Mesenchymal stem cell (in vitro differentiated cells and primary cell): ENCODE results near the gene DENND5A.
A peak's percentile ranks its signal among the peaks of the same experiment; 100 is the strongest.
"Not testable (repeated sequence)": the region's sequence is repeated elsewhere in the genome, so short reads cannot be mapped to it uniquely, and the experiment has no call there.

Experiments used
- DNase-seq: peaks from one replicate; pipeline ENCODE4 v3.0.0-alpha.2; 2013
- H2AFZ ChIP-seq: one replicate; pipeline ENCODE4 v1.6.1; 2013; ENCODE audit warnings: low read depth, mild to moderate bottlenecking, control low read depth, inconsistent platforms, low read length, moderate library complexity
- H2AK5ac ChIP-seq: 2 replicates; pipeline ENCODE4 v1.6.1; 2013; ENCODE audit warnings: low read length, moderate library complexity, mild to moderate bottlenecking, inconsistent platforms; ENCODE audit not compliant: severe bottlenecking
- H2BK120ac ChIP-seq: one replicate; pipeline ENCODE4 v1.6.1; 2013; ENCODE audit warnings: low read depth, mild to moderate bottlenecking, inconsistent platforms, low read length, moderate library complexity
- H2BK12ac ChIP-seq, 2 experiments: one replicate each; pipeline ENCODE4 v1.6.1; 2013; ENCODE audit warnings: inconsistent platforms in 2 of 2, low read length in 2 of 2, mild to moderate bottlenecking in 2 of 2, moderate library complexity in 2 of 2, control low read depth in 1 of 2
- H2BK15ac ChIP-seq: one replicate; pipeline ENCODE4 v1.6.1; 2013; ENCODE audit warnings: mild to moderate bottlenecking, low read depth, inconsistent platforms; ENCODE audit not compliant: poor library complexity, severe bottlenecking
- H2BK5ac ChIP-seq: 2 replicates; pipeline ENCODE4 v1.6.1; 2013; ENCODE audit warnings: low read depth, mild to moderate bottlenecking, low read length, control low read depth, inconsistent platforms; ENCODE audit not compliant: poor library complexity, severe bottlenecking
- H3K14ac ChIP-seq, 2 experiments: one replicate each; pipeline ENCODE4 v1.6.1; 2013; ENCODE audit warnings: inconsistent platforms in 2 of 2, low read length in 2 of 2, control low read depth in 1 of 2, mild to moderate bottlenecking in 1 of 2, moderate library complexity in 1 of 2
- H3K18ac ChIP-seq, 2 experiments: one replicate each; pipeline ENCODE4 v1.6.1; 2013; ENCODE audit warnings: inconsistent platforms in 2 of 2, low read length in 2 of 2, control low read depth in 1 of 2, low read depth in 1 of 2, mild to moderate bottlenecking in 1 of 2
- H3K23ac ChIP-seq, 2 experiments: one replicate each; pipeline ENCODE4 v1.6.1; 2013; ENCODE audit warnings: inconsistent platforms in 2 of 2, low read length in 2 of 2, mild to moderate bottlenecking in 2 of 2, moderate library complexity in 2 of 2, control low read depth in 1 of 2
- H3K27ac ChIP-seq: 2 replicates; pipeline ENCODE4 v1.5.1; 2013; ENCODE audit warnings: mild to moderate bottlenecking, moderate library complexity, low read length, control low read depth, inconsistent platforms; ENCODE audit not compliant: poor library complexity, severe bottlenecking
- H3K27me3 ChIP-seq, 2 experiments: 2 replicates each; pipeline versions ENCODE4 v1.6.1 to v1.7.0; 2013; ENCODE audit warnings: low read length in 2 of 2, mild to moderate bottlenecking in 2 of 2, moderate library complexity in 2 of 2, control low read depth in 1 of 2, inconsistent platforms in 1 of 2; ENCODE audit not compliant: control insufficient read depth in 1 of 2, insufficient read depth in 1 of 2
- H3K36me3 ChIP-seq, 2 experiments: 2 replicates each; pipeline versions ENCODE4 v1.6.1 to v1.7.0; 2013; ENCODE audit warnings: low read length in 2 of 2, control low read depth in 1 of 2, inconsistent platforms in 1 of 2, low read depth in 1 of 2, mild to moderate bottlenecking in 1 of 2; ENCODE audit not compliant: insufficient read depth in 2 of 2, control insufficient read depth in 1 of 2
- H3K4ac ChIP-seq, 2 experiments: one replicate each; pipeline ENCODE4 v1.6.1; 2013; ENCODE audit warnings: inconsistent platforms in 2 of 2, low read length in 2 of 2, mild to moderate bottlenecking in 2 of 2, moderate library complexity in 2 of 2, control low read depth in 1 of 2, low read depth in 1 of 2
- H3K4me1 ChIP-seq: 2 replicates; pipeline ENCODE4 v1.6.1; 2013; ENCODE audit warnings: low read depth, low read length, control low read depth; ENCODE audit not compliant: control insufficient read depth, insufficient read depth
- H3K4me2 ChIP-seq: 2 replicates; pipeline ENCODE4 v1.6.1; 2013; ENCODE audit warnings: low read length, mild to moderate bottlenecking, inconsistent platforms; ENCODE audit not compliant: poor library complexity, severe bottlenecking
- H3K4me3 ChIP-seq, 2 experiments: 2 replicates each; pipeline versions ENCODE4 v1.5.1 to v1.7.0; 2013; ENCODE audit warnings: low read length in 2 of 2, mild to moderate bottlenecking in 2 of 2, control low read depth in 1 of 2, low read depth in 1 of 2; ENCODE audit not compliant: insufficient read depth in 1 of 2
- H3K79me1 ChIP-seq: replicated peaks from 2 replicates; pipeline ENCODE4 v1.6.1; 2013; ENCODE audit warnings: mild to moderate bottlenecking, control low read depth, low read length, inconsistent platforms; ENCODE audit not compliant: poor library complexity, severe bottlenecking
- H3K9ac ChIP-seq: 2 replicates; pipeline ENCODE4 v1.7.0; 2013; ENCODE audit warnings: mild to moderate bottlenecking, low read length, moderate library complexity
- H3K9me3 ChIP-seq: 2 replicates; pipeline ENCODE4 v1.7.0; 2013; ENCODE audit warnings: mild to moderate bottlenecking, low read length; ENCODE audit not compliant: control insufficient read depth
- H4K8ac ChIP-seq: one replicate; pipeline ENCODE4 v1.6.1; 2013; ENCODE audit warnings: inconsistent platforms, mild to moderate bottlenecking, low read length, moderate library complexity
- H4K91ac ChIP-seq: one replicate; pipeline ENCODE4 v1.6.1; 2013; ENCODE audit warnings: mild to moderate bottlenecking, low read length, inconsistent platforms
- WGBS: methylation state at CpG from one replicate; pipeline ENCODE4 v1.1.7; 2013; ENCODE audit warnings: mixed read lengths; 5-methylcytosine and 5-hydroxymethylcytosine counted together

The DENND5A gene

GRCh38 chr11:9263840-9264315 lies 1.3 kb downstream of the DENND5A start:
- H3K27ac ChIP-seq = peak overlapping the region; percentile 45
- no peak overlapping the region for H2BK5ac ChIP-seq
- 4% methylated on average over 8 of the region's 9 CpGs for WGBS
- no peak overlapping the region for H4K8ac ChIP-seq
- no peak overlapping the region for H2BK15ac ChIP-seq
- H3K9ac ChIP-seq = peak overlapping the region; percentile 99
- H3K4ac ChIP-seq = peak overlapping the region in 1 of 2 experiments; percentile 75
- peak; percentile 86 for DNase-seq
- H2BK120ac ChIP-seq = no peak overlapping the region
- no peak overlapping the region for H2AK5ac ChIP-seq
- H3K79me1 ChIP-seq = no peaks in the 10 kb centered on the region
- peak overlapping the region in 1 of 2 experiments; percentile 11 for H3K18ac ChIP-seq
- peak overlapping the region in 1 of 2 experiments; percentile 91 for H3K4me3 ChIP-seq
- no peaks in the 10 kb centered on the region for H3K36me3 ChIP-seq
- peaks cover 18% of the 10 kb centered on the region for H3K4me1 ChIP-seq
- H3K9me3 ChIP-seq = no peaks in the 10 kb centered on the region
- H2BK12ac ChIP-seq = no peak overlapping the region
- peak overlapping the region; percentile 10 for H2AFZ ChIP-seq
- peak overlapping the region; percentile 60 for H3K4me2 ChIP-seq
- H3K27me3 ChIP-seq = no peaks in the 10 kb centered on the region
- H3K23ac ChIP-seq = no peak overlapping the region
- no peak overlapping the region for H4K91ac ChIP-seq
- H3K14ac ChIP-seq = no peak overlapping the region

DNA sequence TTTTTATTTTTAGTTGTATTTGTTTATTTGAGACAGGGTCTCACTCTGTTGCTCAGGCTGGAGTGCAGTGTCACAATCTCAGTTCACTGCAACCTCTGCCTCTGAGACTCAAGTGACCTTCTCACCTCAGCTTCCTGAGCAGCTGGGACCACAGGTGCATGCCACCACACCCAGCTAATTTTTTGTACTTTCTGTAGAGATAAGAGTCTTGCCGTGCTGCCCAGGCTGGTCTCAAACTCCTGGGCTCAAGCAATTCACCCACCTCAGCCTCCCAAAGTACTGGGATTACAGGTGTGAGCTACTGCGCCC lies 4.4 kb downstream of the DENND5A start:
- Histone ChIP-seq H3K4me1 (peaks cover 17% of the 10 kb centered on the region), H2BK15ac (peak overlapping the region; percentile 1)
- H3K9ac ChIP-seq, H3K79me1 ChIP-seq, H3K9me3 ChIP-seq, H3K36me3 ChIP-seq, H3K4me2 ChIP-seq, H2BK5ac ChIP-seq, H3K4me3 ChIP-seq, H3K23ac ChIP-seq, H4K8ac ChIP-seq, H3K27me3 ChIP-seq, H3K14ac ChIP-seq, H2BK12ac ChIP-seq, DNase-seq, H4K91ac ChIP-seq, H3K27ac ChIP-seq, H2BK120ac ChIP-seq, H2AK5ac ChIP-seq, H2AFZ ChIP-seq, H3K18ac ChIP-seq, H3K4ac ChIP-seq: not testable (repeated sequence)
- WGBS = no CpG with 5 or more reads among the region's 2 CpGs

DNA sequence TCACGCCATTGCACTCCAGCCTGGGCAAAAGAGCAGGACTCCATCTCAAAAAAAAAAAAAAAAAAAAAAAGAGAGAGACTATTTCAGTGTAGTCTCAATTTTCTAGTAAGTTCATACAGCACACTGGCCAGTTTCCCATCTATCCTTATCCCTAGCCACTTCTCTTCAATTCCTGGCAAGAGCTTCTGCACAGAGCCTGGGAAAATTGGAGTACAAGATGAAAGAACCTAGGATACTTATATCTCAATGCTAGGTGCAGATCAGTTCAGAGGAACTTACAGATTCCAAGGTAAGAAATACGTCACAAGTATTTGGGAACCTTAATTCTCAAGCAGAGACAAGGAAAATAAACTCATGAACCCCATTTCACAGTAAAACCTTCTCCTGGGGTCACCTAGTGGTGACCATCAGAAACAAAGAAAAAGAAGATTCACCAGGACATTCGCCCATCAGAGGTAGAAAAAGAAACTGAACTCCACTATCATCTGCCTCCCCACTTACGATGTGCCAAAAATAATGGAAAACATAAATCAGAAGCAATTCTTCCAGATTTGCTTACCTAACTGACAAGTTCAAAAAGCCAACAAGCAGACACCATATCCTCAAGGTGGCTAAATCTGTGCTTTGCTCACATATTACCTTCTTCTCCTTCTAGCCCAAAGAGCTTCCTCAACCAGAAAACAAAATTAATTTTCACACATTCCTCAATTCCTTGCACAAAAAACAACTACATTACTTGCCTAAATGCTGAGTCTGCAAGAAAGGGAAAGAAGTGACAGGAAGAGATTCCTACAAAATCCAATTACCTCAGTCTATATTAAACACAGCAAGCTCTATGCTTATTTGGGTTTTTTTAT lies 4.9 kb downstream of the DENND5A start:
- Histone ChIP-seq H2BK120ac (no peak overlapping the region), H2BK5ac (no peak overlapping the region), H3K14ac (no peak overlapping the region), H3K4me2 (no peak overlapping the region), H3K4ac (no peak overlapping the region), H3K27me3 (no peaks in the 10 kb centered on the region), H3K18ac (no peak overlapping the region), H3K9ac (peak overlapping the region; percentile 6), H3K23ac (no peak overlapping the region), H3K4me1 (peaks cover 14% of the 10 kb centered on the region), H3K36me3 (peaks cover 4 to 5% of the 10 kb centered on the region in 2 experiments), H3K9me3 (no peaks in the 10 kb centered on the region), H4K91ac (no peak overlapping the region), H4K8ac (no peak overlapping the region), H3K27ac (no peak overlapping the region), H2AK5ac (no peak overlapping the region), H2BK12ac (no peak overlapping the region), H2BK15ac (no peak overlapping the region), H2AFZ (no peak overlapping the region), H3K79me1 (peaks cover 2% of the 10 kb centered on the region), H3K4me3 (peak overlapping the region in 1 of 2 experiments; percentile 5)
- peak; percentile 37 for DNase-seq
- WGBS = 88% methylated on average over 3 of the region's 4 CpGs

GRCh38 chr11:9258279-9258678 lies 6.9 kb downstream of the DENND5A start:
- not testable (repeated sequence) for H4K8ac ChIP-seq, H2BK15ac ChIP-seq, H3K27me3 ChIP-seq, H3K23ac ChIP-seq, H3K4me2 ChIP-seq, H3K9ac ChIP-seq, H2BK12ac ChIP-seq, H3K4ac ChIP-seq, H3K9me3 ChIP-seq, H3K4me3 ChIP-seq, DNase-seq, H3K27ac ChIP-seq, H3K79me1 ChIP-seq, H4K91ac ChIP-seq, H3K18ac ChIP-seq, H2AFZ ChIP-seq, H2AK5ac ChIP-seq, H3K14ac ChIP-seq, H2BK120ac ChIP-seq, H2BK5ac ChIP-seq
- H3K36me3 ChIP-seq = peaks cover 8 to 13% of the 10 kb centered on the region in 2 experiments
- H3K4me1 ChIP-seq = peaks cover 13% of the 10 kb centered on the region
- 97% methylated on average over 2 of the region's 4 CpGs for WGBS
